GM23338 (cell line): ENCODE results near the gene ZDHHC18. TPM values are rescaled to one million over a fixed set of nuclear protein-coding genes. Genes with fewer than 3 reads are reported as not detected.

Experiments used
- ATAC-seq: fragments of 200-7000 bp; cut with Tn5 transposase; 3 replicates; pipeline ENCODE4 v1.9.1; 2020
- DNase-seq: peaks from one replicate; pipeline ENCODE4 v3.0.0-alpha.2; 2015; ENCODE audit warnings: low spot score
- H2AFZ ChIP-seq: fragments of 200-600 bp; sonication (generic); 2 replicates; pipeline ENCODE4 v1.8.0; 2016; ENCODE audit warnings: antibody characterized with exemption, mild to moderate bottlenecking, moderate library complexity
- H3F3A ChIP-seq: fragments of 200-600 bp; sonication (generic); replicated peaks from 2 replicates; pipeline ENCODE4 v1.8.0; 2017; ENCODE audit warnings: antibody characterized with exemption, mixed run types, low read depth
- H3K27ac ChIP-seq: fragments of 200-600 bp; sonication (generic); 2 replicates; pipeline ENCODE4 v1.6.1; 2016; ENCODE audit warnings: low read depth
- H3K27me3 ChIP-seq: fragments of 200-600 bp; sonication (generic); 2 replicates; pipeline ENCODE4 v1.8.0; 2016; ENCODE audit warnings: mild to moderate bottlenecking, mixed run types, moderate library complexity; ENCODE audit not compliant: insufficient read depth
- H3K36me3 ChIP-seq: fragments of 200-600 bp; sonication (generic); 2 replicates; pipeline ENCODE4 v1.8.0; 2016; ENCODE audit warnings: mild to moderate bottlenecking; ENCODE audit not compliant: insufficient read depth
- H3K4me1 ChIP-seq: fragments of 200-600 bp; sonication (generic); 2 replicates; pipeline ENCODE4 v1.8.0; 2016; ENCODE audit warnings: mild to moderate bottlenecking, moderate library complexity; ENCODE audit not compliant: insufficient read depth
- H3K4me2 ChIP-seq: fragments of 200-600 bp; sonication (generic); 2 replicates; pipeline ENCODE4 v1.7.1; 2017; ENCODE audit warnings: mixed run types
- H3K4me3 ChIP-seq: fragments of 200-600 bp; sonication (generic); 2 replicates; pipeline ENCODE4 v1.6.1; 2016; ENCODE audit warnings: mixed run types
- H3K79me2 ChIP-seq: fragments of 200-600 bp; sonication (generic); replicated peaks from 2 replicates; pipeline ENCODE4 v1.8.0; 2017; ENCODE audit warnings: mild to moderate bottlenecking; ENCODE audit not compliant: insufficient read depth
- H3K9me2 ChIP-seq: fragments of 200-600 bp; sonication (generic); 2 replicates; pipeline ENCODE4 v1.8.0; 2017; ENCODE audit not compliant: insufficient read depth
- H4K20me1 ChIP-seq: fragments of 200-600 bp; sonication (generic); replicated peaks from 2 replicates; pipeline ENCODE4 v1.8.0; 2017; ENCODE audit warnings: mild to moderate bottlenecking; ENCODE audit not compliant: insufficient read depth
- H3K27ac Mint-ChIP-seq: 2 replicates; pipeline ENCODE4 v1.8.0; 2020; ENCODE audit warnings: inconsistent platforms, mild to moderate bottlenecking, moderate library complexity, mixed read lengths
- H3K27me3 Mint-ChIP-seq: 3 replicates; pipeline ENCODE4 v1.8.0; 2022; ENCODE audit warnings: low read depth, mild to moderate bottlenecking, moderate library complexity, mixed read lengths, inconsistent platforms; ENCODE audit not compliant: insufficient read depth, poor library complexity
- H3K36me3 Mint-ChIP-seq: 3 replicates; pipeline ENCODE4 v1.8.0; 2021; ENCODE audit warnings: low read depth, mild to moderate bottlenecking, inconsistent platforms, moderate library complexity, mixed read lengths
- H3K4me1 Mint-ChIP-seq: 3 replicates; pipeline ENCODE4 v1.8.0; 2020; ENCODE audit warnings: mild to moderate bottlenecking, inconsistent platforms, mixed read lengths
- H3K4me3 Mint-ChIP-seq: 3 replicates; pipeline ENCODE4 v1.8.0; 2021; ENCODE audit warnings: moderate library complexity, mild to moderate bottlenecking, inconsistent platforms, mixed read lengths
- H3K9me3 Mint-ChIP-seq: 3 replicates; pipeline ENCODE4 v1.8.0; 2020; ENCODE audit warnings: moderate library complexity, mild to moderate bottlenecking, inconsistent platforms, mixed read lengths
- CREB1 ChIP-seq: fragments of 250-450 bp; sonication (Bioruptor Pico); IDR thresholded peaks from 2 replicates; pipeline ENCODE4 v1.5.0; 2020; ENCODE audit warnings: low read depth, mild to moderate bottlenecking, moderate library complexity
- CTCF ChIP-seq, 2 experiments: fragments of 200-600 bp in 1 of 2; sonication (generic) in 1 of 2; conservative IDR thresholded peaks; 2 replicates each; pipeline versions ENCODE4 v1.5.1 to v1.6.1; 2016 to 2017; ENCODE audit warnings: antibody characterized with exemption in 2 of 2, low read depth in 2 of 2, mild to moderate bottlenecking in 2 of 2, moderate library complexity in 1 of 2
- EZH2phosphoT487 ChIP-seq: fragments of 200-600 bp; sonication (generic); IDR thresholded peaks from one replicate; pipeline ENCODE4 v1.8.1; 2018; ENCODE audit warnings: antibody characterized with exemption; ENCODE audit not compliant: unreplicated experiment
- NANOG ChIP-seq: IDR thresholded peaks from 2 replicates; pipeline ENCODE4 v1.6.1; 2016; ENCODE audit warnings: antibody characterized with exemption, borderline replicate concordance
- REST ChIP-seq: IDR thresholded peaks from one replicate; pipeline ENCODE4 v1.6.1; 2018; ENCODE audit warnings: antibody characterized with exemption; ENCODE audit not compliant: unreplicated experiment
- ZNF114 ChIP-seq: fragments of 250-450 bp; sonication (Bioruptor Pico); IDR thresholded peaks from 2 replicates; pipeline ENCODE4 v1.5.0; 2020; ENCODE audit warnings: mild to moderate bottlenecking, moderate library complexity
- ZNF331 ChIP-seq: fragments of 250-450 bp; sonication (Bioruptor Pico); IDR thresholded peaks from 2 replicates; pipeline ENCODE4 v1.5.0; 2020; ENCODE audit warnings: low read depth, mild to moderate bottlenecking, moderate library complexity
- ZNF462 ChIP-seq: fragments of 250-450 bp; sonication (Bioruptor Pico); IDR thresholded peaks from 2 replicates; pipeline ENCODE4 v1.5.0; 2020; ENCODE audit warnings: mild to moderate bottlenecking, moderate library complexity
- polyA plus RNA-seq: library from polyadenylated mRNA; unstranded; fragments of >200 nt; fragmentation: Nextera tagmentation; extraction: Ambion mirVana; gene quantifications from 2 replicates; pipeline ENCODE4 v1.2.1, GENCODE V29; 2016
- total RNA-seq: library from RNA; depleted of rRNA; stranded (reverse); fragments of >200 nt; shearing (Covaris generic); gene quantifications from 2 replicates; pipeline ENCODE4 v1.2.3, GENCODE V29; 2014

The ZDHHC18 gene
- total and polyA plus RNA-seq, 2 experiments from 2014 or later, result 6.3 to 26.8 TPM

GRCh38 chr1:26857473-26858060, 31.1 kb downstream of the ZDHHC18 start:
- Mint-ChIP-seq H3K9me3 (no peaks in the 10 kb centered on the region), H3K27me3 (peaks cover 10% of the 10 kb centered on the region), H3K4me3 (no peak overlapping the region), H3K36me3 (peaks cover 10% of the 10 kb centered on the region), H3K27ac (no peak overlapping the region), H3K4me1 (peaks cover 34% of the 10 kb centered on the region)
- no peaks in the 10 kb centered on the region for H3K27me3 ChIP-seq
- H3K4me3 ChIP-seq, result no peak overlapping the region
- H3K36me3 ChIP-seq, result no peaks in the 10 kb centered on the region
- H2AFZ ChIP-seq, result no peak overlapping the region
- H4K20me1 ChIP-seq, result no peaks in the 10 kb centered on the region
- ATAC-seq, result no peak
- no peaks in the 10 kb centered on the region for H3K9me2 ChIP-seq
- no peak for TF ChIP-seq CREB1 (CRISPR knock-in tag)
- TF ChIP-seq NANOG, result no peak
- no peak for TF ChIP-seq EZH2phosphoT487
- no peak for TF ChIP-seq ZNF114 (CRISPR knock-in tag)
- TF ChIP-seq ZNF331 (CRISPR knock-in tag), result no peak
- no peak for TF ChIP-seq CTCF (conservative IDR thresholded peaks at IDR 0.05; ENCODE audit: low read depth in 2 of 2)
- H3K27ac ChIP-seq, result no peak overlapping the region
- DNase-seq, result no peak
- no peak overlapping the region for H3K4me2 ChIP-seq
- H3K4me1 ChIP-seq, result peaks cover 15% of the 10 kb centered on the region
- no peaks in the 10 kb centered on the region for H3K79me2 ChIP-seq
- H3F3A ChIP-seq, result peaks cover 5% of the 10 kb centered on the region; the same call in 1 of the 2 replicates

GRCh38 chr1:26858160-26858559, 31.7 kb downstream of the ZDHHC18 start:
- peaks cover 16% of the 10 kb centered on the region for H3K27me3 Mint-ChIP-seq
- peaks cover 13% of the 10 kb centered on the region for H3K4me1 ChIP-seq
- no peaks in the 10 kb centered on the region for H3K27me3 ChIP-seq
- H4K20me1 ChIP-seq, result no peaks in the 10 kb centered on the region
- peaks cover 6% of the 10 kb centered on the region; the same call in 1 of the 2 replicates for H3F3A ChIP-seq
- H3K9me2 ChIP-seq, result no peaks in the 10 kb centered on the region
- ATAC-seq, result no peak
- H3K27ac ChIP-seq, result no peak overlapping the region
- H2AFZ ChIP-seq, result no peak overlapping the region
- no peaks in the 10 kb centered on the region for H3K36me3 ChIP-seq
- no peak overlapping the region for H3K4me2 ChIP-seq
- H3K9me3 Mint-ChIP-seq, result no peaks in the 10 kb centered on the region
- H3K79me2 ChIP-seq, result no peaks in the 10 kb centered on the region
- no peak overlapping the region for H3K27ac Mint-ChIP-seq
- H3K4me3 ChIP-seq, result no peak overlapping the region
- no peak for DNase-seq
- H3K4me3 Mint-ChIP-seq, result no peak overlapping the region; the same call in 2 of the 3 replicates
- peaks cover 35% of the 10 kb centered on the region for H3K4me1 Mint-ChIP-seq
- H3K36me3 Mint-ChIP-seq, result peaks cover 4% of the 10 kb centered on the region; the same call in 2 of the 3 replicates
- TF ChIP-seq ZNF462 (CRISPR knock-in tag) (no peak), REST (no peak)
